AG04450 (cell line): ENCODE data around the gene GMDS. TPM values are rescaled to one million over a fixed set of nuclear protein-coding genes. Genes with fewer than 3 reads are reported as not detected.

Source experiments
- CTCF ChIA-PET: fragments of 300-600, 350-600 bp; formaldehyde crosslinking; extraction: SDS; loops from one replicate; lab custom pipeline; 2022; ENCODE audit warnings: antibody characterized with exemption, inconsistent platforms; lab: Charles Lee
- POLR2A ChIA-PET: fragments of 350-600 bp; formaldehyde crosslinking; extraction: SDS; loops from one replicate; lab custom pipeline; 2021; ENCODE audit warnings: antibody characterized with exemption, inconsistent platforms; lab: Yijun Ruan, JAX
- DNase-seq: peaks from one replicate; pipeline ENCODE4 v3.0.0-alpha.2; 2011; ENCODE audit warnings: low read depth, low spot score
- H3K27ac ChIP-seq: one replicate; pipeline ENCODE4 v1.5.1; 2012; ENCODE audit warnings: low read depth, low read length, control low read depth
- H3K27me3 ChIP-seq: one replicate; pipeline ENCODE4 v1.6.0; 2012; ENCODE audit warnings: low read length; ENCODE audit not compliant: control insufficient read depth, insufficient read depth
- H3K4me3 ChIP-seq: 2 replicates; pipeline ENCODE4 v1.5.1; 2011; ENCODE audit warnings: mild to moderate bottlenecking, low read depth, low read length, control low read depth
- H3K9me3 ChIP-seq: 2 replicates; pipeline ENCODE4 v1.5.1; 2012; ENCODE audit warnings: low read length; ENCODE audit not compliant: control insufficient read depth, insufficient read depth
- polyA plus RNA-seq: library from polyadenylated mRNA; depleted of rRNA; stranded (reverse); fragments of >200 nt; gene quantifications from 2 replicates; pipeline ENCODE4 v1.2.3, GENCODE V29; 2011
- TF ChIP-seq, protein P1 (sequence below): IDR thresholded peaks from 2 replicates; pipeline ENCODE4 v1.5.1; 2011; ENCODE audit warnings: low read depth, low read length, control low read depth, inconsistent platforms

The GMDS gene
- polyA plus RNA-seq, 1 experiment, result 26.4 TPM

DNA sequence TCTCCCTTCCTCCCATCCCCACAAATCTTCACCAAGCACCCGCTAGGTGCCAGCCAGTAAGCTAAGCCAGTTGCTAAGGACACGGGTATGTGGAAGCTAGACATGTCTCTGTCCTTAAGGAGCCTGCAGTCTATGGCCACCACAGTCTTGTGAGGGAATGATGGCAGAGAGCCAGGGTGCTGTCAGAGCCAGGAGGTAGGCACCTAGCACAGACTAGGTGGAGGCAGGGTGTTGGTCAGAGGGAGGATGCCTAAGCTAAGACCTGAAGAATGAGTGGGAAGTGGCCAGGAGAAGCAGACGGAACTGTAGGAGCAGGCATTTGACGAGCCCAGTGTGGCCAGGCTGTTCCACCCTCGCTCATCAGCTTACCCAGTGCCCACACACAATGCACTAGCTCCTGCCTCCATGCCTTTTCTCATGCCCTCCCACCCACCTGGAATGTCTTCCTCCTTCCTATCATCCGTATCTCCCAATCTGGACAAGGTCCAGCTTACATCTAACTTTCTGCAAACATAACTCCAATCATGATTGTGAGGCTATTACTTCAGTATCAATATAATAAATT lies 510.1 kb downstream of the GMDS start:
- POLR2A ChIA-PET, result no interaction called here
- CTCF ChIA-PET, result no interaction called here
- TF ChIP-seq, protein P1, sequence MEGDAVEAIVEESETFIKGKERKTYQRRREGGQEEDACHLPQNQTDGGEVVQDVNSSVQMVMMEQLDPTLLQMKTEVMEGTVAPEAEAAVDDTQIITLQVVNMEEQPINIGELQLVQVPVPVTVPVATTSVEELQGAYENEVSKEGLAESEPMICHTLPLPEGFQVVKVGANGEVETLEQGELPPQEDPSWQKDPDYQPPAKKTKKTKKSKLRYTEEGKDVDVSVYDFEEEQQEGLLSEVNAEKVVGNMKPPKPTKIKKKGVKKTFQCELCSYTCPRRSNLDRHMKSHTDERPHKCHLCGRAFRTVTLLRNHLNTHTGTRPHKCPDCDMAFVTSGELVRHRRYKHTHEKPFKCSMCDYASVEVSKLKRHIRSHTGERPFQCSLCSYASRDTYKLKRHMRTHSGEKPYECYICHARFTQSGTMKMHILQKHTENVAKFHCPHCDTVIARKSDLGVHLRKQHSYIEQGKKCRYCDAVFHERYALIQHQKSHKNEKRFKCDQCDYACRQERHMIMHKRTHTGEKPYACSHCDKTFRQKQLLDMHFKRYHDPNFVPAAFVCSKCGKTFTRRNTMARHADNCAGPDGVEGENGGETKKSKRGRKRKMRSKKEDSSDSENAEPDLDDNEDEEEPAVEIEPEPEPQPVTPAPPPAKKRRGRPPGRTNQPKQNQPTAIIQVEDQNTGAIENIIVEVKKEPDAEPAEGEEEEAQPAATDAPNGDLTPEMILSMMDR, result no peak
- Histone ChIP-seq H3K27ac (no peak overlapping the region), H3K4me3 (no peak overlapping the region), H3K9me3 (peaks cover 3% of the 10 kb centered on the region; the same call in 1 of the 2 replicates), H3K27me3 (no peaks in the 10 kb centered on the region)
- DNase-seq, result no peak

DNA sequence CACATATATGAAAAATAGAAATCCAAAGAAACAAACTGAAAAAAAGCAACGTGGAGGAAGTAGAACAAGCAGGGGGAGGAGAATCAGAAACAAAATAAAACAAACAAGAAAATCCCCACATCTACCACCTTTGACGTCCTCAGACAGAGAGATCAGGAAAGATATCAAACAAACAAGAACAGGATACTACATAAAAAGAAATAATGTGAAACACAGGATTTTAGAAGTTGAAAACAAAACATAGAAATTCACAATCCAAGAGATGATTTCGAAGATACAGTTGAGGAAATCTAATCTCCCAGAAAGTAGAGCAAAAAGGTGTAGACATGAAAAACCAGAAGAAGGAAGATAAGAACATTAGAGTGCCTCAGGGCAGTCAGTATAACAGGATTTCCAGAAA lies 514.5 kb downstream of the GMDS start:
- ChIA-PET POLR2A (no interaction called here), CTCF (no interaction called here)
- Histone ChIP-seq H3K27me3 (no peaks in the 10 kb centered on the region), H3K9me3 (peaks cover 4% of the 10 kb centered on the region; the same call in 1 of the 2 replicates), H3K4me3 (no peak overlapping the region), H3K27ac (no peak overlapping the region)
- no peak for DNase-seq
- TF ChIP-seq, protein P1, result no peak

DNA sequence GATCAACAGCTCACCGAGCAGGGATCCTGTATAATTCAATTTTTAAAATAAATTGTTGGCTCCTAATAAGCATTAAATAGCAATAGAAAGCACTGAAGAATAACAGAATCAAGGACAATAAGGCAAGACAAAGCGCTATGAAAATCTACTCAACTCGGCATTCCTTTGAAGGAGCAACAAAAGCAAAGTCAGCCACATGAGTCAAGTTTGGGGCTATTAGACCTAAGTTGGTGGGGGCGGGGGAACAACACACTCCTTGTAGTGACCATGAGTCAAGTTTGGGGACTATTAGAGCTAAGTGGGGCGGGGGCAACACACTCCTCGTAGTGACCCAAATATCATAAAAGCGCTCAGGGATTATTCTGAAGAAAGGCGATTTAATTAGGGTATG lies 515.7 kb downstream of the GMDS start:
- POLR2A ChIA-PET, result no interaction called here
- DNase-seq, result no peak
- Histone ChIP-seq H3K27me3 (no peaks in the 10 kb centered on the region), H3K4me3 (no peak overlapping the region), H3K27ac (no peak overlapping the region), H3K9me3 (peaks cover 4% of the 10 kb centered on the region; the same call in 1 of the 2 replicates)
- TF ChIP-seq, protein P1, result no peak
- CTCF ChIA-PET, result no interaction called here

DNA sequence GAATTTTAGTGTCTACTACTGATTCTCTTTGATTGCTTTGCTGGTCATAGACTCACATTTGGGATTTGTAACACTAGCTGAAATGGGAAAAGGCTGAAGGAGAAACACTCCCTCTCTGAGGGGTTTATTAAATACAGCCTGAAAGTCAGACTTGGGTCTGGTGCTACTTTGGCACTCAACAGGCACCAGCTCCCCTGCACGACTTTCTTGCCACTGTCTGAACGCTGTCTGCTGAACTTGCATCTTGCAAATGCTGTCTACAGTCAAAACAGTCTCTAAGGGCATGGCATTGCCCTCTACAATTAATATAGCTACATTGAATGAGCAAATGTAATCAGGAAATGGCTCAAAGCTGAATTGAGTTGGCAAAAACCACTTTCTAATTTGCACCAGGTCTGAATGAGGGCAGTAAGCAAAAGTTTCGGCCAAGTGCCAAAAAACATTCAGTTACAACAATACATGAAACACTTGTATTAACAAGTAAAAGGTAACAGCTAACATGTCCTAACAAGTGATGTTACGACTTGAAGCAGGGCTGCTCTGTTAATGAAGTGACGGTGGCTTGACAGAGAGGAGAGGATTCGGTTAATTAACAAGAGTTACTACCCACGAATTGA lies 516.2 kb downstream of the GMDS start:
- H3K27me3 ChIP-seq, result no peaks in the 10 kb centered on the region
- no peak for DNase-seq
- peaks cover 4% of the 10 kb centered on the region; the same call in 1 of the 2 replicates for H3K9me3 ChIP-seq
- CTCF ChIA-PET, result no interaction called here
- TF ChIP-seq, protein P1, result no peak
- H3K4me3 ChIP-seq, result no peak overlapping the region
- H3K27ac ChIP-seq, result no peak overlapping the region
- POLR2A ChIA-PET, result no interaction called here

DNA sequence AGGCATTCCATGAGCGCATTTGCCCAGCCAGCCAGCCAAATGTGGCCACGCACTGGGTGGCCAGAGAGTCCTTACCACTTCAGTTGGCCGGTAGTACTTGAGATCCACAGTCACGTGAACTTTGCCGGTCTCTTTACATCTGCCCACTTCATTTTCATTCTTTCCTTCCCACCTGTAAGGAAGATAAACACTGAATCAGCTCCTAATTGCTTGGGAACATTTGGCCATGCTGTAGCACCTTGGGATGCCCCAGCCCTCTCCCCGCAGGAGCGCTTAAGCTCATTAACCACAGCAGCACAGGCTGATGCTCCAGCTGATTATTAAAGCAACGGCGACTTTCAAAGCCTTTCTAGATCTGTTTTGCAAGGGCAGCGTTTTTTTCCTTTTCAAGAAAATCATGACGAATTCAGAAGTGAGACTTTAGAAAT lies 519.0 kb downstream of the GMDS start:
- ChIA-PET POLR2A (no interaction called here), CTCF (no interaction called here)
- Histone ChIP-seq H3K27ac (no peak overlapping the region), H3K27me3 (no peaks in the 10 kb centered on the region), H3K4me3 (no peak overlapping the region), H3K9me3 (peaks cover 4% of the 10 kb centered on the region; the same call in 1 of the 2 replicates)
- TF ChIP-seq, protein P1, result no peak
- DNase-seq, result no peak
